ENCODE measurements around the gene ZC3HAV1. TPM values are rescaled to one million over a fixed set of nuclear protein-coding genes. Genes with fewer than 3 reads are reported as not detected.

Gene ZC3HAV1
- total and polyA plus RNA-seq, 2 of the 13 experiments (the other 11 are each of a cell fraction or from before 2014, with no cell fraction given) = 12.7 to 23.7 TPM

- H3K9ac ChIP-seq (ENCODE audit: insufficient read depth, low read depth, low read length) = no peak overlapping the region
- DNase-seq (ENCODE audit: low spot score) = no peak
- CTCF ChIA-PET (ENCODE audit: low intra/inter-chr PET ratio, low total read pairs) = no interaction called here
- no peak overlapping the region for H3K27ac ChIP-seq (ENCODE audit: extremely low read length, insufficient read depth, low read length)
- in situ Hi-C loops (cut with HindIII; ENCODE audit: extremely low pct_ligation_motif_present, low pct_unique_long_range_greater_than_20kb) = no loop called here
- peak; percentile 23; the same call in 1 of the 2 replicates for TF ChIP-seq MAFF (IDR thresholded peaks at IDR 0.05; ENCODE audit: low read depth, low read length)
- no peak for TF ChIP-seq ZNF260 (CRISPR knock-in tag; IDR thresholded peaks at IDR 0.05; ENCODE audit: borderline replicate concordance, low read depth)
- no peak for TF ChIP-seq AGO2 (optimal IDR thresholded peaks at IDR 0.05; ENCODE audit: low read depth, low read length)
- TF ChIP-seq MAFK (conservative IDR thresholded peaks at IDR 0.05 in 1 of 2, IDR thresholded peaks at IDR 0.05 in 1 of 2; ENCODE audit: low read length in 2 of 2) = 0 out of 4 replicates have a peak, but pooled peaks have one; percentile 15 to 28
- TF ChIP-seq PHF5A (CRISPR knock-in tag; IDR thresholded peaks at IDR 0.05; ENCODE audit: low read depth, unreplicated experiment) = no peak
- peaks cover 14 to 54% of the 10 kb centered on the region in 2 experiments for H3K36me3 ChIP-seq (replicated peaks in 1 of 2; ENCODE audit: control insufficient read depth in 1 of 2, insufficient read depth in 2 of 2, low read length in 2 of 2)
- H3K4me2 ChIP-seq (ENCODE audit: low read depth, low read length) = no peak overlapping the region
- no peaks in the 10 kb centered on the region for H3K9me3 ChIP-seq (ENCODE audit: low read length)
- no peak overlapping the region for H3K4me3 ChIP-seq (replicated peaks in 1 of 3; ENCODE audit: insufficient read depth in 1 of 3, low read depth in 2 of 3, low read length in 3 of 3)
- no peak for ATAC-seq
- intact Hi-C loops (cut with micrococcal nuclease; ENCODE audit: unreplicated experiment) = no loop called here
- no peak overlapping the region for H2AFZ ChIP-seq (ENCODE audit: low read length)
- POLR2A ChIA-PET = no interaction called here
- no peaks in the 10 kb centered on the region for H3K27me3 ChIP-seq (ENCODE audit: control insufficient read depth in 1 of 2, insufficient read depth in 2 of 2, low read length in 2 of 2)
- no peak for FAIRE-seq
- no peaks in the 10 kb centered on the region for H3K79me2 ChIP-seq (ENCODE audit: insufficient read depth, low read length)
- no peaks in the 10 kb centered on the region for H4K20me1 ChIP-seq (ENCODE audit: insufficient read depth, low read length)
- BruUV-seq (replicated peaks) = no TSS peak
- no peaks in the 10 kb centered on the region for H3K4me1 ChIP-seq (ENCODE audit: insufficient read depth, low read length)
These were observed 57.9 kb downstream of the ZC3HAV1 start for GRCh38 chr7:139051655-139052054.

- in situ Hi-C loops (cut with HindIII; ENCODE audit: extremely low pct_ligation_motif_present, low pct_unique_long_range_greater_than_20kb) = no loop called here
- ChIA-PET POLR2A (no interaction called here), CTCF (ENCODE audit: low intra/inter-chr PET ratio, low total read pairs) (no interaction called here)
- DNase-seq (ENCODE audit: low spot score) = no peak
- 100% methylated on average over 1 of the region's 1 CpG for WGBS (ENCODE audit: low lambda C conversion rate)
- peaks cover 18 to 58% of the 10 kb centered on the region in 2 experiments for H3K36me3 ChIP-seq (replicated peaks in 1 of 2; ENCODE audit: control insufficient read depth in 1 of 2, insufficient read depth in 2 of 2, low read length in 2 of 2)
- H3K27ac ChIP-seq (ENCODE audit: extremely low read length, insufficient read depth, low read length) = no peak overlapping the region
- H3K9ac ChIP-seq (ENCODE audit: insufficient read depth, low read depth, low read length) = no peak overlapping the region
- H3K9me3 ChIP-seq (ENCODE audit: low read length) = no peaks in the 10 kb centered on the region
- no peak for ATAC-seq
- no peak overlapping the region for H3K4me2 ChIP-seq (ENCODE audit: low read depth, low read length)
- H4K20me1 ChIP-seq (ENCODE audit: insufficient read depth, low read length) = no peaks in the 10 kb centered on the region
- no peak overlapping the region for H2AFZ ChIP-seq (ENCODE audit: low read length)
- BruUV-seq (replicated peaks) = no TSS peak
- FAIRE-seq = no peak
- no peaks in the 10 kb centered on the region for H3K79me2 ChIP-seq (ENCODE audit: insufficient read depth, low read length)
- H3K27me3 ChIP-seq (ENCODE audit: control insufficient read depth in 1 of 2, insufficient read depth in 2 of 2, low read length in 2 of 2) = no peaks in the 10 kb centered on the region
- H3K4me1 ChIP-seq (ENCODE audit: insufficient read depth, low read length) = no peaks in the 10 kb centered on the region
- no peak overlapping the region for H3K4me3 ChIP-seq (replicated peaks in 1 of 3; ENCODE audit: insufficient read depth in 1 of 3, low read depth in 2 of 3, low read length in 3 of 3)
- intact Hi-C loops (cut with micrococcal nuclease; ENCODE audit: unreplicated experiment) = no loop called here
- TF ChIP-seq ZBTB10 (CRISPR knock-in tag; IDR thresholded peaks at IDR 0.05; ENCODE audit: borderline replicate concordance) = no peak
- no peak for TF ChIP-seq ARID3A (IDR thresholded peaks at IDR 0.05; ENCODE audit: low read depth, low read length)
These were observed 59.6 kb downstream of the ZC3HAV1 start for GRCh38 chr7:139049936-139050335.
